H9 (cell line): ENCODE data around the gene NPHP1. TPM values are rescaled to one million over a fixed set of nuclear protein-coding genes. Genes with fewer than 3 reads are reported as not detected.
"Not testable (repeated sequence)": the region's sequence is repeated elsewhere in the genome, so short reads cannot be mapped to it uniquely, and the experiment has no call there.

Experiments used
- DNase-seq: peaks from one replicate; pipeline ENCODE4 v3.0.0-alpha.2; 2017
- H2AFZ ChIP-seq: one replicate; pipeline ENCODE4 v1.6.1; 2013; ENCODE audit warnings: mild to moderate bottlenecking, low read length, control low read depth, moderate library complexity
- H2AK5ac ChIP-seq: 2 replicates; pipeline ENCODE4 v1.6.1; 2013; ENCODE audit warnings: low read length, control low read depth, mixed read lengths; ENCODE audit not compliant: insufficient read length
- H2BK120ac ChIP-seq: one replicate; pipeline ENCODE4 v1.6.1; 2013; ENCODE audit warnings: low read depth, mild to moderate bottlenecking, low read length, control low read depth, inconsistent platforms; ENCODE audit not compliant: poor library complexity, severe bottlenecking
- H2BK12ac ChIP-seq: 2 replicates; pipeline ENCODE4 v1.6.1; 2013; ENCODE audit warnings: low read length, control low read depth, mixed read lengths, low read depth; ENCODE audit not compliant: insufficient read length
- H2BK15ac ChIP-seq: 2 replicates; pipeline ENCODE4 v1.6.1; 2013; ENCODE audit warnings: low read depth, low read length, control low read depth
- H2BK20ac ChIP-seq: one replicate; pipeline ENCODE4 v1.6.1; 2013; ENCODE audit warnings: low read depth, mild to moderate bottlenecking, low read length, control low read depth, inconsistent platforms; ENCODE audit not compliant: poor library complexity, severe bottlenecking
- H2BK5ac ChIP-seq: 2 replicates; pipeline ENCODE4 v1.6.1; 2013; ENCODE audit warnings: low read length, control low read depth, mixed read lengths; ENCODE audit not compliant: insufficient read length
- H3K14ac ChIP-seq: 2 replicates; pipeline ENCODE4 v1.6.1; 2013; ENCODE audit warnings: low read length, control low read depth; ENCODE audit not compliant: insufficient read depth
- H3K18ac ChIP-seq: 2 replicates; pipeline ENCODE4 v1.6.1; 2013; ENCODE audit warnings: low read depth, mild to moderate bottlenecking, mixed read lengths, low read length, control low read depth; ENCODE audit not compliant: insufficient read length
- H3K23ac ChIP-seq: 2 replicates; pipeline ENCODE4 v1.6.1; 2013; ENCODE audit warnings: low read length, control low read depth, mixed read lengths, low read depth; ENCODE audit not compliant: insufficient read length
- H3K23me2 ChIP-seq: 2 replicates; pipeline ENCODE4 v1.6.1; 2013; ENCODE audit warnings: low read depth, mild to moderate bottlenecking, mixed read lengths, low read length, control low read depth; ENCODE audit not compliant: insufficient read length, poor library complexity, severe bottlenecking
- H3K27ac ChIP-seq: 2 replicates; pipeline ENCODE4 v1.5.1; 2013; ENCODE audit warnings: low read length, control low read depth, mixed read lengths, low read depth; ENCODE audit not compliant: insufficient read length
- H3K27me3 ChIP-seq: 2 replicates; pipeline ENCODE4 v1.6.1; 2013; ENCODE audit warnings: low read length, control low read depth, inconsistent platforms; ENCODE audit not compliant: insufficient read depth
- H3K4ac ChIP-seq: 2 replicates; pipeline ENCODE4 v1.6.1; 2013; ENCODE audit warnings: low read depth, mild to moderate bottlenecking, control low read depth, inconsistent platforms, low read length, moderate library complexity
- H3K4me1 ChIP-seq: 2 replicates; pipeline ENCODE4 v1.6.1; 2013; ENCODE audit warnings: low read length, control low read depth, inconsistent platforms; ENCODE audit not compliant: insufficient read depth
- H3K4me2 ChIP-seq: 2 replicates; pipeline ENCODE4 v1.6.1; 2013; ENCODE audit warnings: low read length, control low read depth, mixed read lengths; ENCODE audit not compliant: insufficient read length, insufficient read depth
- H3K56ac ChIP-seq: 2 replicates; pipeline ENCODE4 v1.6.1; 2013; ENCODE audit warnings: low read depth, mild to moderate bottlenecking, mixed read lengths, low read length, control low read depth; ENCODE audit not compliant: insufficient read length
- H3K79me1 ChIP-seq: 2 replicates; pipeline ENCODE4 v1.6.1; 2013; ENCODE audit warnings: low read depth, mild to moderate bottlenecking, moderate library complexity, low read length, control low read depth, inconsistent platforms; ENCODE audit not compliant: insufficient read depth, poor library complexity, severe bottlenecking
- H3K79me2 ChIP-seq: 2 replicates; pipeline ENCODE4 v1.6.1; 2013; ENCODE audit warnings: low read length, control low read depth, inconsistent platforms; ENCODE audit not compliant: insufficient read depth
- H3K9ac ChIP-seq: 2 replicates; pipeline ENCODE4 v1.6.1; 2013; ENCODE audit warnings: low read length, control low read depth, mixed read lengths; ENCODE audit not compliant: insufficient read length; ENCODE audit errors: extremely low read depth
- H3K9me3 ChIP-seq: one replicate; pipeline ENCODE4 v1.6.1; 2013; ENCODE audit warnings: low read depth, low read length, inconsistent platforms; ENCODE audit not compliant: control insufficient read depth
- H3T11ph ChIP-seq: one replicate; pipeline ENCODE4 v1.6.1; 2013; ENCODE audit warnings: mild to moderate bottlenecking, low read length, control low read depth, inconsistent platforms
- H4K20me1 ChIP-seq: one replicate; pipeline ENCODE4 v1.6.1; 2013; ENCODE audit not compliant: control insufficient read depth, insufficient read length, insufficient read depth
- H4K5ac ChIP-seq: 2 replicates; pipeline ENCODE4 v1.6.1; 2013; ENCODE audit warnings: low read depth, mild to moderate bottlenecking, mixed read lengths, low read length, control low read depth; ENCODE audit not compliant: insufficient read length
- H4K8ac ChIP-seq: replicated peaks from 2 replicates; pipeline ENCODE4 v1.6.1; 2013; ENCODE audit warnings: low read length, control low read depth, mixed read lengths, low read depth; ENCODE audit not compliant: insufficient read length
- H4K91ac ChIP-seq: 2 replicates; pipeline ENCODE4 v1.6.1; 2013; ENCODE audit warnings: low read depth, mild to moderate bottlenecking, moderate library complexity, mixed read lengths, low read length, control low read depth; ENCODE audit not compliant: insufficient read length
- H3K27ac Mint-ChIP-seq, 3 experiments: 2 replicates in 2 of 3; 3 replicates in 1 of 3; pipeline ENCODE4 v1.8.0; 2020 to 2021; ENCODE audit warnings: mixed read lengths in 3 of 3, mild to moderate bottlenecking in 1 of 3, moderate library complexity in 1 of 3
- H3K27me3 Mint-ChIP-seq: 2 replicates; pipeline ENCODE4 v1.8.0; 2021; ENCODE audit warnings: low read depth, mild to moderate bottlenecking, moderate library complexity, mixed read lengths
- H3K36me3 Mint-ChIP-seq, 3 experiments: 2 replicates in 2 of 3; 3 replicates in 1 of 3; pipeline ENCODE4 v1.8.0; 2020 to 2021; ENCODE audit warnings: low read depth in 3 of 3, mixed read lengths in 3 of 3; ENCODE audit not compliant: insufficient read depth in 1 of 3
- H3K4me1 Mint-ChIP-seq, 2 experiments: 2 replicates each; pipeline ENCODE4 v1.8.0; 2020; ENCODE audit warnings: mixed read lengths in 2 of 2
- H3K4me3 Mint-ChIP-seq, 2 experiments: 2 replicates in 1 of 2; 3 replicates in 1 of 2; pipeline ENCODE4 v1.8.0; 2020 to 2021; ENCODE audit warnings: mild to moderate bottlenecking in 2 of 2, mixed read lengths in 2 of 2, moderate library complexity in 1 of 2
- H3K9me3 Mint-ChIP-seq, 2 experiments: 2 replicates in 1 of 2; 3 replicates in 1 of 2; pipeline ENCODE4 v1.8.0; 2020; ENCODE audit warnings: mild to moderate bottlenecking in 2 of 2, mixed read lengths in 2 of 2, moderate library complexity in 1 of 2
- WGBS: extraction: QIAGEN DNeasy Blood & Tissue Kit; methylation state at CpG from one replicate; pipeline ENCODE4 v1.1.7; 2013; ENCODE audit warnings: missing lambda C conversion rate, low lambda C conversion rate, mixed read lengths; ENCODE audit not compliant: insufficient read length; ENCODE audit errors: extremely low coverage; 5-methylcytosine and 5-hydroxymethylcytosine counted together
- total RNA-seq: library from RNA; stranded (reverse); gene quantifications from 2 replicates; pipeline ENCODE4 v1.2.1, GENCODE V29; 2021
- TF ChIP-seq, protein P1 (sequence below): fragments of 200-600 bp; sonication (generic); conservative IDR thresholded peaks from 3 replicates; pipeline ENCODE4 v1.8.0; 2021; ENCODE audit warnings: antibody characterized with exemption, mild to moderate bottlenecking

Gene NPHP1
- total RNA-seq, 1 experiment from 2014 or later, result 2.1 TPM

DNA sequence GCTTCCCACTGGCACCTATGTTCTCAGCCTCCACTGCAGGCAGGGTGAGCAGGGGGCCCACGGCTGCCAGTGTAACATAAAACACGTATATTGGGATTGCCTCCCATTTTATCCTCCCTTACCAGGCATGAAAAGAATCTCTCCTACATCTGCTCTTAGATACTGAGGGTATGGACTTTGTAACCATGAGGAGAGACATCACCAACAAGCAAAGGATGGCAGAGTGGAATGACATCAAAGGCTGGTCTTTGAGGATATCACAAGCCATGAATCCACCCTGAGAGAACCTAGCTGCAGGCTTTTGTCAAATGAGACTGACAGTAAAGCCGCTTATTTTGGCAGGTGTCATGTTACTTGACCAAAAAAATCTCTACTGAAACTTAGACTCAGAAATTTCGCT lies 7.4 kb downstream of the NPHP1 start:
- Histone ChIP-seq H3K9me3 (no peaks in the 10 kb centered on the region), H4K20me1 (no peaks in the 10 kb centered on the region), H3K79me1 (no peaks in the 10 kb centered on the region), H2BK20ac (no peak overlapping the region), H3T11ph (no peak overlapping the region), H3K23ac (no peak overlapping the region), H2AFZ (no peak overlapping the region), H3K14ac (no peak overlapping the region), H2BK12ac (no peak overlapping the region), H4K91ac (no peak overlapping the region), H3K27me3 (no peaks in the 10 kb centered on the region), H3K4ac (no peak overlapping the region), H2BK15ac (no peak overlapping the region), H3K4me1 (no peaks in the 10 kb centered on the region), H3K9ac (no peak overlapping the region), H2BK120ac (no peak overlapping the region), H3K23me2 (no peaks in the 10 kb centered on the region), H3K79me2 (no peaks in the 10 kb centered on the region), H3K4me2 (no peak overlapping the region), H2AK5ac (no peak overlapping the region), H3K18ac (no peak overlapping the region), H4K5ac (no peak overlapping the region), H2BK5ac (no peak overlapping the region), H4K8ac (no peak overlapping the region), H3K56ac (no peak overlapping the region), H3K27ac (no peak overlapping the region)
- Mint-ChIP-seq H3K27me3 (peaks cover 10% of the 10 kb centered on the region), H3K27ac (no peak overlapping the region), H3K4me1 (no peaks in the 10 kb centered on the region), H3K9me3 (no peaks in the 10 kb centered on the region), H3K4me3 (no peak overlapping the region), H3K36me3 (no peaks in the 10 kb centered on the region)
- TF ChIP-seq, protein P1, sequence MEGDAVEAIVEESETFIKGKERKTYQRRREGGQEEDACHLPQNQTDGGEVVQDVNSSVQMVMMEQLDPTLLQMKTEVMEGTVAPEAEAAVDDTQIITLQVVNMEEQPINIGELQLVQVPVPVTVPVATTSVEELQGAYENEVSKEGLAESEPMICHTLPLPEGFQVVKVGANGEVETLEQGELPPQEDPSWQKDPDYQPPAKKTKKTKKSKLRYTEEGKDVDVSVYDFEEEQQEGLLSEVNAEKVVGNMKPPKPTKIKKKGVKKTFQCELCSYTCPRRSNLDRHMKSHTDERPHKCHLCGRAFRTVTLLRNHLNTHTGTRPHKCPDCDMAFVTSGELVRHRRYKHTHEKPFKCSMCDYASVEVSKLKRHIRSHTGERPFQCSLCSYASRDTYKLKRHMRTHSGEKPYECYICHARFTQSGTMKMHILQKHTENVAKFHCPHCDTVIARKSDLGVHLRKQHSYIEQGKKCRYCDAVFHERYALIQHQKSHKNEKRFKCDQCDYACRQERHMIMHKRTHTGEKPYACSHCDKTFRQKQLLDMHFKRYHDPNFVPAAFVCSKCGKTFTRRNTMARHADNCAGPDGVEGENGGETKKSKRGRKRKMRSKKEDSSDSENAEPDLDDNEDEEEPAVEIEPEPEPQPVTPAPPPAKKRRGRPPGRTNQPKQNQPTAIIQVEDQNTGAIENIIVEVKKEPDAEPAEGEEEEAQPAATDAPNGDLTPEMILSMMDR, result no peak
- no peak for DNase-seq
- no CpG with 5 or more reads among the region's 4 CpGs for WGBS

DNA sequence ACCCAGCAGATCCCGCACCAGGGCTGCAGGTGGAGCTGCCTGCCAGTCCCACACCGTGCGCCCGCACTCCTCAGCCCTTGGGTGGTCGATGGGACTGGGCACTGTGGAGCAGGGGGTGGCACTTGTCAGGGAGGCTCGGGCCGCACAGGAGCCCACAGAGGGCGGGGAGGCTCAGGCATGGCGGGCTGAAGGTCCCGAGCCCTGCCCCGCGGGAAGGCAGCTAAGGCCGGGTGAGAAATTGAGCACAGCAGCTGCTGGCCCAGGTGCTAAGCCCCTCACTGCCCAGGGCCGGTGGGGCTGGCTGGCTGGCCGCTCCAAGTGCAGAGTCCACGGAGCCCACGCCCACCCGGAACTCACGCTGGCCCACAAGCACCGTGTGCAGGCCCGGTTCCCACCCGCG lies 14.6 kb downstream of the NPHP1 start:
- H2AK5ac ChIP-seq, H3K27ac Mint-ChIP-seq, H2BK20ac ChIP-seq, H3K4me3 Mint-ChIP-seq, H2AFZ ChIP-seq, H3T11ph ChIP-seq, H2BK5ac ChIP-seq, H3K27me3 ChIP-seq, H2BK15ac ChIP-seq, H4K5ac ChIP-seq, H3K4ac ChIP-seq, H3K9me3 ChIP-seq, H3K4me2 ChIP-seq, H3K23ac ChIP-seq, DNase-seq, H3K79me1 ChIP-seq, H3K79me2 ChIP-seq, H4K91ac ChIP-seq, H2BK120ac ChIP-seq, H4K8ac ChIP-seq, H3K14ac ChIP-seq, H3K23me2 ChIP-seq, H3K4me1 ChIP-seq, H4K20me1 ChIP-seq, H3K18ac ChIP-seq, H3K27ac ChIP-seq, H3K56ac ChIP-seq, H2BK12ac ChIP-seq, H3K4me1 Mint-ChIP-seq, H3K9ac ChIP-seq: not testable (repeated sequence)
- H3K36me3 Mint-ChIP-seq, result peaks cover 14 to 17% (median 17%) of the 10 kb centered on the region in 3 experiments; a peak in 6 of 7 replicates
- no CpG with 5 or more reads among the region's 23 CpGs for WGBS
- H3K9me3 Mint-ChIP-seq, result peaks cover 19 to 37% of the 10 kb centered on the region in 2 experiments; a peak in 4 of 5 replicates
- peaks cover 11% of the 10 kb centered on the region for H3K27me3 Mint-ChIP-seq
